Activated T-cell treated with anti-CD3 and anti-CD28 coated beads for 24 hours (primary cell): ENCODE results near the gene BACH2.
"Not testable (repeated sequence)": the region's sequence is repeated elsewhere in the genome, so short reads cannot be mapped to it uniquely, and the experiment has no call there.

Experiments
- DNase-seq: peaks from one replicate; pipeline ENCODE4 v3.0.0-alpha.2; 2020; ENCODE audit warnings: low read depth

BACH2 gene

DNA sequence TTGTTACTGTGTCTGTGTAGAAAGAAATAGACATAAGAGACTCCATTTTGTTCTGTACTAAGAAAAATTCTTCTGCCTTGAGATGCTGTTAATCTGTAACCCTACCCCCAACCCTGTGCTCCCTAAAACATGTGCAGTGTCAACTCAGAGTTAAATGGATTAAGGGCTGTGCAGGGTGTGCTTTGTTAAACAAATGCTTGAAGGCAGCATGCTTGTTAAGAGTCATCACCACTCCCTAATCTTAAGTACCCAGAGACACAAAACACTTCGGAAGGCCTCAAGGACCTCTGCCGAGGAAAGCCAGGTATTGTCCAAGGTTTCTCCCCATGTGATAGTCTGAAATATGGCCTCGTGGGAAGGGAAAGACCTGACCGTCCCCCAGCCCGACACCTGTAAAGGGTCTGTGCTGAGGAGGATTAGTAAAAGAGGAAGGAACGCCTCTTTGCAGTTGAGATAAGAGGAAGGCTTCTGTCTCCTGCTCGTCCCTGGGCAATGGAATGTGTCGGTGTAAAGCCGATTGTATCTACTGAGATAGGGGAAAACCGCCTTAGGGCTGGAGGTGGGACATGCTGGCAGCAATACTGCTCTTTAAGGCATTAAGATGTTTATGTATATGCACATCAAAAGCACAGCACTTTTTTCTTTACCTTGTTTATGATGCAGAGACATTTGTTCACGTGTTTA, 405.7 kb downstream of the BACH2 start:
- not testable (repeated sequence) for DNase-seq

DNA sequence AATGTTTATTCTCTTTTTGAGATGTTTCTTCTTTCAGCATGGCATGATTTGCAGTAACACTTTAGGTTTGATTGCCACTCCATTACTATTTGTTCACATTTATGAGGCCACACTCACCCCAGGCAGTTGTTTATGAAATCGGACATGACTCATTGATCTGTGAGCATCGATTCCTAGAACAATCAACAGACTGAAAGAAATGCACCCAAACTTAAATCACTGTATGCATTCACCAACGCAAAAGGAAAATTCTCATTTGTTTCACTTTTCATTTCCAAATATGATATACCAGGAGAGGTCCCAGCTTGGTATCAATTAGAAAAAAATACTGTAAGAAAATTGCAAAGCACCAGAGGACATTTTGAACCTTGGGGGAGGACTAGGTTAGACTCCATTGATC, 407.8 kb downstream of the BACH2 start:
- no peak for DNase-seq

DNA sequence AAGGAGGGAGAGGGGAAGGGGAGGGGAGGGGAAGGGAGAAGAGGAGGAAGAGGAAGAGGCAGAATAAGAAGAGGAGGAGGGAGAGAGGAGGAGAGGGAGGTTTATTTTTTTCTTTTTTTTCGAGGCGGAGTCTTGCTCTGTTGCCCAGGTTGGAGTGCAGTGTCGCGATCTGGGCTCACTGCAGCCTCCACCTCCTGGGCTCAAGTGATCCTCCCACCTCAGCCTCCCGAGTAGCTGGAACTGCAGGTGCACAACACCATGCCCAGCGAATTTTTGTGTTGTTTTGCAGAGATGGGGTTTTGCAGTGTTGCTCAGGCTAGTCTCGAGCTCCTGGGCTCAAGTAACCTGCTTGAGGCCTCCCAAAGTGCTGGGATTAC, 408.5 kb downstream of the BACH2 start:
- DNase-seq = no peak

DNA sequence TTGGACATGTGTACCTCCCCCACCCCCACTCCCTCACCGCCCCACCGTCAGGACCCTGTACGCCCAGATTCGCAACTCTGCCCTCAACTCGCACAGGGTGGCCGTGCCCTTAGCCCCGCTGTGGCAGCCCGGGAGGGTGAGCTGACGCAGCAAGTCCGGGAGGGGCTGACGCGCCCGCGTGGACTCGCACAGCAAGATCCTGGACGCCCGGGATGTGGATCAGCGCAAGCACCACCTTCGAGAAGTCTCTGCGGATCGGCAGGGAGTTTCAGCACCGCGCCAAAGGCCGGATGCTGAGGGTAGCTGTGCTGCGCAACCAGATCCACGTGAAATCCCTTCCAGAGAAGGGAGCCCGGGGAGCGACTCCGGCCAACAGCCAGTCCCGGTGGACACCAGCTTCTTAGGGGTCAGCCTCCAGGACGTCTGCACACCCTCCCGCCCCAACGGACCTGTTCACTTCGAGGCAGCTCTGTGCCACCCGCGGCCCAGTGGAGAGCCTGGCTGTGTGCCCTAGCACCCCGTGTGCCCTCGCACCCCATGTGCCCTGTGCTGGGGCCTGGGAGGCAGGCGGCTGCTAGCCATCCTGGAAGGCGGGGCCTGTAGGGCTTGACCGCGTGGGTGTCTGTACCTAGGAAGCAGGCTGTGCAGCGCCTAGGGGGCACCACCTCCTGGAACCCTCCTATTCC, 409.0 kb downstream of the BACH2 start:
- DNase-seq = no peak

DNA sequence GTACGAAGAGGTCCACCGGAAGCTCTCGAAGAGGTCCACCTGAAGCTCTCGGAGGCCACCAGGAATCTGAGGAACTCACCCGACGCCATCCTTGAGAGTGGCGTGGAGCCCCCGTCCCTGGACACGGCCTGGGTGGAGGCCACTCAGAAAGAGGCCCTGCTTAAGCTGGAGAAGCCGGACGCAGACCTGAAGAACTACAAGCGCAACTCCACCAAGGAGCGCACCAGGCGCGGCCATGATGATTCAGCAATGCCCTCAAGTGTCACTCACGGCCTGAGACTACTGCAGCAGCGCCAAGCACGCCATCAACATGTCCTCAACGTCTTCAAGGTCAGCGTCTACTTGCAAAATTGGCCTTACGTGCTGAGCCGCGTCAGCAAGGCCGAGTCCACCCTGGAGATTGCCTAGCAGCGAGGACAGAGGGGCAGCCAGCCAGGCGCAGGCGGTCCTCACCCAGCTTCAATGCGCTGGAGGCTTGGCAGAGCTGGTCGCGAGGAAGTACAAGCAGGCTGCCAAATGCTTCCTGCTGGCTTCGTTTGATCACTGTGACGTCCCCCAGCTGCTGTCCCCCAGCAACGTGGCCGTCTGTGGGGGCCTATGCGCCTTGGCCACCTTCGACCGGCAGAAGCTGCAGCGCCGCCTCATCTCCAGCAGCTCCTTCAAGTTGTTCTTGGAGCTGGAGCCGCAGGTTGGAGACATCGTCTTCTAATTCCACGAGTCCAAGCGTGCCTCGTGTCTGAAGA, 410.1 kb downstream of the BACH2 start:
- no peak for DNase-seq
